ENCODE measurements around the gene IL3RA. TPM values are rescaled to one million over a fixed set of nuclear protein-coding genes. Genes with fewer than 3 reads are reported as not detected.
"Not testable (repeated sequence)": the region's sequence is repeated elsewhere in the genome, so short reads cannot be mapped to it uniquely, and the experiment has no call there.

IL3RA gene
- total RNA-seq, 1 experiment from 2014 or later: not detected

DNA sequence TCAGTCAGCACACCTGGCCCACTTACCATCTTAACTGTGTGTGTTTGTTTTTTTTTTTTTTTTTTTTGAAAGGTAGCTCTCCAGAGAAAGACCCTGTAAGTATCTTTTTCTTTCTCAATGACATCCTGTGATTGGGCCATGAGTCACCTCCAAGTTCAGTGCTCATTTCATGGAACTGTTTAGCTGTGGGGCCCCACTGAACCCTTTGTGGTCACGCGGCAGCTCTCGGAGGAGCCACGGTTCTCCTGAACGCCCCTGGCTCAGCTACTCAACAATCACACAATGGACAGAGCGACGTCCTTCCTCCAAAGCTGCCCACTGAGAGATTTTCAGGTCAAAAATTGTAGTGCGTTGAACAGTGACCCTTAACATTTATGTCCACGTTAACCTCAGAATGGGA, 14.2 kb upstream of the IL3RA start:
- Histone ChIP-seq H3K4me3 (no peak overlapping the region), H3K27me3 (no peaks in the 10 kb centered on the region), H3K9me3 (no peaks in the 10 kb centered on the region), H3K36me3 (no peaks in the 10 kb centered on the region)
- no peak for DNase-seq

DNA sequence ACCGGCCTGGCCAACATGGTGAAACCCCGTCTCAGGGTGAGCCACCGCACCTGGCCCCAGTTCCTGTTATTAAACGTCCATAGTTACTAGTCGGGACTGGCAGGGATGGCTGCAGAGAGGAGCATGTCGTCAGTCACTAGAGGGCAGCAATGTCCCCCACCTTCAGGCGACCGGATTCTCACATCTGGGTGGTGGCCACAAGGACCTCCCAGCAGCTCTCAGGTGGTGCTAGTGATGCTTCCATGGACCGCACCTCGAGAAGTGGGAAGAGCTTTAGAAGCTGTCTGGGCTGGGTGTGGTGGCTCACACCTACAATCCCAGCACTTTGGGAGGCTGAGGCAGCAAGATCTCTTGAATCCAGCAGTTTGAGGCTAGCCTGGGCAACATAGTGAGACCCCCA, 13.3 kb upstream of the IL3RA start:
- no peak overlapping the region for H3K4me3 ChIP-seq
- H3K9me3 ChIP-seq: no peaks in the 10 kb centered on the region
- no peaks in the 10 kb centered on the region for H3K36me3 ChIP-seq
- H3K27me3 ChIP-seq: no peaks in the 10 kb centered on the region
- peak; percentile 59 for DNase-seq

DNA sequence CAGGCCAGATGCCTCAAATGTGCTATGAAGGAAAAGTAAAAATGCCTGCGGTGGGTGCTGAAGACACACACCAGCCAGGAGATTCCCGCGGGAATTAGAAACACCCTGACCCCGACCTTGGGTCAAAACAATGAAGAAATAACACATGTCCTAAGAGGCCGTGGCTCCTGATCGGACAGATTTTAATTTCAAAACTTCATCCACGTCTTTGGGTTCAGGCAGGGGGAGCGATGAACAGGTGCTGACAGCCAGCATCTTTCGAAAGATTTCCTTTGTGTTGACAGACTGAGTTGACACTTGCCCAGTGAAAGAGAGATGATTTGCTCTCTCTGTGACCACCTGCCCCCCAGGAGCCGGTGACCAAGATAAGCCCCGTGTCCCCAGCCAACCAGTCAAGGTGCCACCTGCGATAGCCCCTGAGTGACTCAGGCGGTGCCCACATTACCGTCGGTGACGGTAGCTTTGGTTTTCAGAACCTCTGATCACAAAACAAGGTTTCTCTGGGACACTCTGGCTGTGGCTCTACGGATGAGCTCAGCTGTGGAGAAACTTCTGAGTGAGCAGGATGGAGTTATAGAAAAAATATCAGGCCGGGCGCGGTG, 11.0 kb upstream of the IL3RA start:
- Histone ChIP-seq H3K27me3 (no peaks in the 10 kb centered on the region), H3K9me3 (no peaks in the 10 kb centered on the region), H3K36me3 (no peaks in the 10 kb centered on the region), H3K4me3 (no peak overlapping the region)
- DNase-seq: no peak

DNA sequence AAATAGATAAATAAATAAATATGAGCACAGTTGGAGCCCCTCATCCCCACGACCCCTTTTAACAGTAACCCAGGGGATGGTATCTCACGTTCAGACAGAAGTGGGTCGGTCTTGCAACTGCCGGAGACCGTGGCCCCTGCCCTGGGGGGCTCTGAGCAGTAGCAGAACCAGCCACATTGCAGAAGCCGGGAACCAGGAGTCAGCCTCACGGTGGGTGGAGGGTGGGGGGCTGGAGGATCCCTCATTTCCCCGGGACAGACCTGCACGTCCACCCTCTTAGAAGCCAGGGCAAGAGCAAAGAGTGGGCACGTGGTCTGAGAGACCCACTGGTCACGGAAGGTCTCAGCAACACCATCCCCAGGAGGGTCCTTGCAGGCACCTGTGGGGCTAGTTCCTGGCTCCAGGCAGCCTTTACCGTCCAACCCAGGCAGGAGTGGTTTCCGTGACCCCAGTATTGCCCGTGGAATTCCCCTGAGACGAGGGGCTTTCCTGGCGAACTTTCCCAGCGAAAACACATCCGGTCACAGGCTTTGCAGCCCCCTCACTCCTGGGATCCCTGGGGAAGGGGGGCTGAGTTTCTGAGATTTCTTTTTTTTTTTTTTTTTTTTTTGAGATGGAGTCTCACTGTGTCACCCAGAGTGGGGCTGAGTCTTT, 8.8 kb upstream of the IL3RA start:
- no peaks in the 10 kb centered on the region for H3K36me3 ChIP-seq
- no peak for DNase-seq
- H3K4me3 ChIP-seq: no peak overlapping the region
- H3K27me3 ChIP-seq: no peaks in the 10 kb centered on the region
- no peaks in the 10 kb centered on the region for H3K9me3 ChIP-seq

GRCh38 chrX:1330605-1331004, 6.0 kb upstream of the IL3RA start:
- Histone ChIP-seq H3K36me3 (no peaks in the 10 kb centered on the region), H3K9me3 (no peaks in the 10 kb centered on the region), H3K27me3 (no peaks in the 10 kb centered on the region), H3K4me3 (no peak overlapping the region)
- no peak for DNase-seq

DNA sequence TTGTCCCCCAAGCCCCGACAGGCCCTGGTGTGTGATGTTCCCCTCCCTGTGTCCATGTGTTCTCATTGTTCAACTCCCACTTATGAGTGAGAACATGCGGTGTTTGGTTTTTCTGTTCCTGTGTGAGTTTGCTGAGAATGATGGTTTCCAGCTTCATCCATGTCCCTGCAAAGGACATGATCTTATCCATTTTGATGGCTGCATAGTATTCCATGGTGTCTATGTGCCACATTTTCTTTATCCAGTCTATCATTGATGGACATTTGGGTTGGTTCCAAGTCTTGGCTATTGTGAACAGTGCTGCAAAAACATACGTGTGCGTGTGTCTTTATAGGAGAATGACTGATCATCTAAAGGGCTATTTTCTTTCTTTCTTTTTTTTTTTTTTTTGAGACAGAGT, 4.2 kb upstream of the IL3RA start:
- DNase-seq, H3K36me3 ChIP-seq, H3K4me3 ChIP-seq, H3K27me3 ChIP-seq, H3K9me3 ChIP-seq: not testable (repeated sequence)

DNA sequence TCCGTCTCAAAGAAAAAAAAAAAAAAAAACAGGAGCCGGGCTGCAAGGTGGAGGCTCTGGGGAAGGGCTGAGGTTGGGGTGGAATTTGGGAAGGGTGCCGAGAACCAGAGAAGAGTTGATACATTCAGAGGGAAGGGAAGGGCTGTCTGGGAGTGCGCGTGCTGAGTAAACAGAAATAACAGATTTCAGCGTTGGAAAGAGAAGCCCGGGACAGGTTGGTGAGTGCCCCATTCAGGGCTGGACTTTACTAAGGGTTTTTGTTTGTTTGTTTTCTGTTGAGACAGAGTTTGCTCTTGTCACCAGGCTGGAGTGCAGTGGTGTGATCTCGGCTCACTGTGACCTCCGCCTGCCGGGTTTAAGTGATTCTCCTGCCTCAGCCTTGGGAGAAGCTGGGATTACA, 1.7 kb upstream of the IL3RA start:
- Histone ChIP-seq H3K27me3 (no peaks in the 10 kb centered on the region), H3K9me3 (no peaks in the 10 kb centered on the region), H3K4me3 (no peak overlapping the region), H3K36me3 (no peaks in the 10 kb centered on the region)
- no peak for DNase-seq

GRCh38 chrX:1336948-1337779, 579 bp downstream of the IL3RA start:
- Histone ChIP-seq H3K9me3 (peaks cover 6% of the 10 kb centered on the region; the same call in 1 of the 2 replicates), H3K36me3 (no peaks in the 10 kb centered on the region), H3K4me3 (peak overlapping the region; percentile 39), H3K27me3 (no peaks in the 10 kb centered on the region)
- no peak for DNase-seq

GRCh38 chrX:1341545-1342184, 5.1 kb downstream of the IL3RA start:
- Histone ChIP-seq H3K4me3 (no peak overlapping the region), H3K9me3 (peaks cover 7% of the 10 kb centered on the region; the same call in 1 of the 2 replicates), H3K36me3 (no peaks in the 10 kb centered on the region), H3K27me3 (no peaks in the 10 kb centered on the region)
- no peak for DNase-seq

- DNase-seq, H3K9me3 ChIP-seq, H3K27me3 ChIP-seq, H3K4me3 ChIP-seq, H3K36me3 ChIP-seq: not testable (repeated sequence)
Observed at GRCh38 chrX:1349606-1350005, 13.0 kb downstream of the IL3RA start.

DNA sequence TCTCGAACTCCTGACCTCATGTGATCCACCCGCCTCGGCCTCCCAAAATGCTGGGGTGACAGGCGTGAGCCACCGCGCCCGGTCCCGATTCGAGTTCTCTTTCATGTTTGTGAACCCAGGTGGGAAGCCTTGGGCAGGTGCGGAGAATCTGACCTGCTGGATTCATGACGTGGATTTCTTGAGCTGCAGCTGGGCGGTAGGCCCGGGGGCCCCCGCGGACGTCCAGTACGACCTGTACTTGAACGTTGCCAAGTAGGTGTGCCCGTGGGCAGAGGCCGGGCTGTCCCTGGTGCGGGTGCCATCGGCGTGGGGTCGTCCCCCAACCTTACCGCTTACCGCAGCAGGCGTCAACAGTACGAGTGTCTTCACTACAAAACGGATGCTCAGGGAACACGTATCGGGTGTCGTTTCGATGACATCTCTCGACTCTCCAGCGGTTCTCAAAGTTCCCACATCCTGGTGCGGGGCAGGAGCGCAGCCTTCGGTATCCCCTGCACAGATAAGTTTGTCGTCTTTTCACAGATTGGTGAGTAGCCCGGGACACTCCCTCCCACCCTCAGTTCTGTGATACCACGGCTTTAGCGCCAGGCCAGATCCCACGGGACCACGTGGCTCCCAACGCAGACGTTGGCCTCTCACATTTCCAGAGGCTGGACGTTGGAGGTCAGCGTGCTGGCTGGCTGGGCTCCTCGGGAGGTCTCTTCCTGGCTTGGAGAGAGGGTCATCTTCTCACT, 15.6 kb downstream of the IL3RA start:
- no peaks in the 10 kb centered on the region for H3K36me3 ChIP-seq
- H3K27me3 ChIP-seq: no peaks in the 10 kb centered on the region
- H3K9me3 ChIP-seq: no peaks in the 10 kb centered on the region
- no peak for DNase-seq
- H3K4me3 ChIP-seq: no peak overlapping the region

- Histone ChIP-seq H3K4me3 (no peak overlapping the region), H3K9me3 (peaks cover 7% of the 10 kb centered on the region), H3K36me3 (no peaks in the 10 kb centered on the region), H3K27me3 (no peaks in the 10 kb centered on the region)
- no peak for DNase-seq
Observed at GRCh38 chrX:1354036-1355019, 17.7 kb downstream of the IL3RA start.

- no peaks in the 10 kb centered on the region for H3K36me3 ChIP-seq
- H3K27me3 ChIP-seq: no peaks in the 10 kb centered on the region
- no peak for DNase-seq
- H3K9me3 ChIP-seq: peaks cover 7% of the 10 kb centered on the region
- H3K4me3 ChIP-seq: no peak overlapping the region
Observed at GRCh38 chrX:1355131-1356046, 18.8 kb downstream of the IL3RA start.

- no peaks in the 10 kb centered on the region for H3K36me3 ChIP-seq
- peaks cover 7% of the 10 kb centered on the region for H3K9me3 ChIP-seq
- DNase-seq: no peak
- no peaks in the 10 kb centered on the region for H3K27me3 ChIP-seq
- H3K4me3 ChIP-seq: no peak overlapping the region
Observed at GRCh38 chrX:1357993-1358392, 21.4 kb downstream of the IL3RA start.

Measured in MG63 (cell line).